Prostate gland (tissue), 2 donors: Measurements from ENCODE around the gene MGAT4C.

Experiments used
- POLR2A ChIP-seq: fragments of 450-650 bp; IDR thresholded peaks from one replicate; pipeline ENCODE4 v1.6.1; 2016; ENCODE audit warnings: antibody characterized with exemption, mild to moderate bottlenecking
- POLR2AphosphoS5 ChIP-seq: sonication (generic); formaldehyde crosslinking; IDR thresholded peaks from one replicate; pipeline ENCODE4 v1.6.1; 2017; ENCODE audit warnings: antibody characterized with exemption
- TF ChIP-seq, protein P1 (sequence below), 4 experiments: fragments of 200-600 bp in 2 of 4; fragments of 450-650 bp in 2 of 4; sonication (generic) in 2 of 4; IDR thresholded peaks; 1 replicate in 3 of 4; 2 replicates in 1 of 4; pipeline ENCODE4 v1.5.1; 2016 to 2019; ENCODE audit warnings: antibody characterized with exemption in 4 of 4, mild to moderate bottlenecking in 2 of 4, moderate library complexity in 2 of 4

DNA sequence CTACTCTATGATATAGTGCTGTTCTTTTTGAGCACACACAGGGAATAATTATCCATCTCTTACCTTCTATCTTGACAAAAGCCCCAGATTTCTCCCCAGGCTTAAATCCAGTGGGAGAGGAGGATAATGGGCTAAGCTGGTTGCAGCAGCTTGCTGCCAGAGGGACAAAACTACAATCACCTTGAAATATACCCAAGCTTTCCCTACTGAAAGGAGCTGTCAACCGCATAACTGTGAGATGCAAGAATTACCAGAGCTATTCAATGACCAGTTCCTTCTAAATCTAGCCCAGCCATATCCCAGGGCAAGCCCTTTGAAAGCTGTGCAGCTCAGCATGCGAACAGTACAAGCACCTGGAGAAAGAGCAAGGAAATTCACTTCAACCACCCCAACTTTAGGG is 943 bp upstream of the MGAT4C start:
- TF ChIP-seq, protein P1, sequence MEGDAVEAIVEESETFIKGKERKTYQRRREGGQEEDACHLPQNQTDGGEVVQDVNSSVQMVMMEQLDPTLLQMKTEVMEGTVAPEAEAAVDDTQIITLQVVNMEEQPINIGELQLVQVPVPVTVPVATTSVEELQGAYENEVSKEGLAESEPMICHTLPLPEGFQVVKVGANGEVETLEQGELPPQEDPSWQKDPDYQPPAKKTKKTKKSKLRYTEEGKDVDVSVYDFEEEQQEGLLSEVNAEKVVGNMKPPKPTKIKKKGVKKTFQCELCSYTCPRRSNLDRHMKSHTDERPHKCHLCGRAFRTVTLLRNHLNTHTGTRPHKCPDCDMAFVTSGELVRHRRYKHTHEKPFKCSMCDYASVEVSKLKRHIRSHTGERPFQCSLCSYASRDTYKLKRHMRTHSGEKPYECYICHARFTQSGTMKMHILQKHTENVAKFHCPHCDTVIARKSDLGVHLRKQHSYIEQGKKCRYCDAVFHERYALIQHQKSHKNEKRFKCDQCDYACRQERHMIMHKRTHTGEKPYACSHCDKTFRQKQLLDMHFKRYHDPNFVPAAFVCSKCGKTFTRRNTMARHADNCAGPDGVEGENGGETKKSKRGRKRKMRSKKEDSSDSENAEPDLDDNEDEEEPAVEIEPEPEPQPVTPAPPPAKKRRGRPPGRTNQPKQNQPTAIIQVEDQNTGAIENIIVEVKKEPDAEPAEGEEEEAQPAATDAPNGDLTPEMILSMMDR (IDR thresholded peaks at IDR 0.05): no peak
- no peak for TF ChIP-seq POLR2AphosphoS5
- TF ChIP-seq POLR2A: no peak
